Liver (tissue), 9 donors: ENCODE measurements around the gene LAYN. TPM values are rescaled to one million over a fixed set of nuclear protein-coding genes. Genes with fewer than 3 reads are reported as not detected.

Experiments used
- DNase-seq: peaks from one replicate; pipeline ENCODE4 v3.0.0-alpha.2; 2017; ENCODE audit warnings: low spot score
- H3K27ac ChIP-seq, 2 donors: one replicate each; pipeline ENCODE4 v1.7.0; 2013; ENCODE audit warnings: inconsistent platforms in 2 of 2, low read length in 2 of 2, control low read depth in 1 of 2, low read depth in 1 of 2, mild to moderate bottlenecking in 1 of 2
- H3K27me3 ChIP-seq, 4 donors: one replicate each; pipeline versions ENCODE4 v1.6.1 to v1.7.0; 2013; ENCODE audit warnings: low read length in 3 of 4, inconsistent platforms in 1 of 4, mild to moderate bottlenecking in 1 of 4, moderate library complexity in 1 of 4; ENCODE audit not compliant: control insufficient read depth in 4 of 4, insufficient read depth in 4 of 4
- H3K36me3 ChIP-seq, 4 donors: one replicate each; pipeline versions ENCODE4 v1.6.1 to v1.7.0; 2013; ENCODE audit warnings: low read length in 3 of 4, mild to moderate bottlenecking in 3 of 4, low read depth in 1 of 4, moderate library complexity in 1 of 4; ENCODE audit not compliant: control insufficient read depth in 4 of 4, insufficient read depth in 3 of 4
- H3K4me1 ChIP-seq, 4 donors: one replicate each; pipeline versions ENCODE4 v1.6.1 to v1.7.0; 2013; ENCODE audit warnings: low read length in 3 of 4, mild to moderate bottlenecking in 3 of 4, moderate library complexity in 1 of 4; ENCODE audit not compliant: control insufficient read depth in 4 of 4, insufficient read depth in 4 of 4
- H3K4me3 ChIP-seq, 3 donors: one replicate each; pipeline versions ENCODE4 v1.6.1 to v1.7.0; 2013; ENCODE audit warnings: low read length in 3 of 3, control low read depth in 1 of 3, low read depth in 1 of 3, mild to moderate bottlenecking in 1 of 3
- H3K9ac ChIP-seq, 2 donors: one replicate each; pipeline ENCODE4 v1.7.0; 2013; ENCODE audit warnings: low read length in 2 of 2, mild to moderate bottlenecking in 2 of 2, moderate library complexity in 2 of 2, control low read depth in 1 of 2, low read depth in 1 of 2
- H3K9me3 ChIP-seq, 4 donors: one replicate each; pipeline versions ENCODE4 v1.6.1 to v1.7.0; 2013; ENCODE audit warnings: low read length in 3 of 4; ENCODE audit not compliant: control insufficient read depth in 4 of 4
- ATF3 ChIP-seq: IDR thresholded peaks from 2 replicates; pipeline ENCODE4 v1.6.1; 2016; ENCODE audit warnings: antibody characterized with exemption
- CTCF ChIP-seq: fragments of 150-350 bp; IDR thresholded peaks from 2 replicates; pipeline ENCODE4 v1.5.1; 2017; ENCODE audit warnings: improper control_type of control experiment, low read depth, low read length; ENCODE audit not compliant: missing input control
- EGR1 ChIP-seq, 2 donors: IDR thresholded peaks; 2 replicates each; pipeline ENCODE4 v1.6.1; 2016 to 2018; ENCODE audit warnings: antibody characterized with exemption in 2 of 2, low read depth in 2 of 2
- FOXA1 ChIP-seq: IDR thresholded peaks from 2 replicates; pipeline ENCODE4 v1.6.1; 2016; ENCODE audit warnings: antibody characterized with exemption
- HNF4A ChIP-seq, 2 donors: conservative IDR thresholded peaks; 2 replicates each; pipeline ENCODE4 v1.6.1; 2016; ENCODE audit warnings: antibody characterized with exemption in 2 of 2, mild to moderate bottlenecking in 2 of 2
- JUND ChIP-seq, 2 donors: IDR thresholded peaks; 2 replicates each; pipeline ENCODE4 v1.6.1; 2016; ENCODE audit warnings: antibody characterized with exemption in 2 of 2
- MAX ChIP-seq: IDR thresholded peaks from 2 replicates; pipeline ENCODE4 v1.6.1; 2016; ENCODE audit warnings: antibody characterized with exemption
- NR2F2 ChIP-seq: IDR thresholded peaks from 2 replicates; pipeline ENCODE4 v1.6.1; 2016; ENCODE audit warnings: antibody characterized with exemption
- RAD21 ChIP-seq, 2 donors: IDR thresholded peaks; 2 replicates each; pipeline ENCODE4 v1.6.1; 2016; ENCODE audit warnings: antibody characterized with exemption in 2 of 2, mild to moderate bottlenecking in 2 of 2
- REST ChIP-seq: IDR thresholded peaks from 2 replicates; pipeline ENCODE4 v1.6.1; 2016; ENCODE audit warnings: antibody characterized with exemption, mild to moderate bottlenecking
- RXRA ChIP-seq, 2 donors: IDR thresholded peaks; 2 replicates each; pipeline ENCODE4 v1.6.1; 2017 to 2018; ENCODE audit warnings: antibody characterized with exemption in 2 of 2, mild to moderate bottlenecking in 1 of 2
- SP1 ChIP-seq: IDR thresholded peaks from 2 replicates; pipeline ENCODE4 v1.6.1; 2018; ENCODE audit warnings: antibody characterized with exemption, mild to moderate bottlenecking
- TAF1 ChIP-seq: conservative IDR thresholded peaks from 2 replicates; pipeline ENCODE4 v1.6.1; 2016; ENCODE audit warnings: antibody characterized with exemption, mild to moderate bottlenecking
- YY1 ChIP-seq: IDR thresholded peaks from 2 replicates; pipeline ENCODE4 v1.6.1; 2016; ENCODE audit warnings: antibody characterized with exemption, mild to moderate bottlenecking
- ZBTB33 ChIP-seq: IDR thresholded peaks from 2 replicates; pipeline ENCODE4 v1.6.1; 2016; ENCODE audit warnings: antibody characterized with exemption
- WGBS: extraction: QIAGEN DNeasy Blood & Tissue Kit; methylation state at CpG from one replicate; pipeline ENCODE4 v1.1.7; 2013; 5-methylcytosine and 5-hydroxymethylcytosine counted together
- polyA plus RNA-seq, 2 donors: library from polyadenylated mRNA; stranded (reverse) in 1 of 2; unstranded in 1 of 2; fragments of 200-250 nt in 1 of 2; fragments of >200 nt in 1 of 2; fragmentation: Nextera tagmentation in 1 of 2; extraction: Ambion mirVana in 1 of 2; gene quantifications; one replicate each; pipeline versions ENCODE4 v1.2.1 to v1.2.3, GENCODE V29; 2013 to 2015
- total RNA-seq, 2 donors: library from RNA; depleted of rRNA; stranded (reverse); fragments of >200 nt; gene quantifications; one replicate each; pipeline ENCODE4 v1.2.3, GENCODE V29; 2014
- donor health status: healthy.
- donor health status: healthy.
- donor health status: healthy.
- donor health status: healthy.
- donor health status: healthy.

Gene LAYN
- total and polyA plus RNA-seq, 4 donors: 0.43 to 0.98 (median 0.88) TPM

GRCh38 chr11:111515591-111515990 lies 24.9 kb upstream of the LAYN start:
- H3K36me3 ChIP-seq: no peaks in the 10 kb centered on the region
- H3K9me3 ChIP-seq: no peaks in the 10 kb centered on the region
- peaks cover 4 to 9% (median 7%) of the 10 kb centered on the region in 4 donors for H3K4me1 ChIP-seq
- H3K4me3 ChIP-seq: no peak overlapping the region
- peaks cover 0 to 8% (median 2%) of the 10 kb centered on the region in 4 donors for H3K27me3 ChIP-seq
- DNase-seq: no peak
- 89% methylated on average over 2 of the region's 2 CpGs for WGBS
- no peak overlapping the region for H3K9ac ChIP-seq
- no peak overlapping the region for H3K27ac ChIP-seq
- TF ChIP-seq RXRA (IDR thresholded peaks at IDR 0.05) (no peak), HNF4A (conservative IDR thresholded peaks at IDR 0.05) (no peak), REST (no peak), NR2F2 (no peak), FOXA1 (no peak), YY1 (no peak), ATF3 (no peak), MAX (no peak), JUND (IDR thresholded peaks at IDR 0.05) (no peak), SP1 (no peak), CTCF (no peak), TAF1 (no peak), ZBTB33 (no peak), EGR1 (IDR thresholded peaks at IDR 0.05; ENCODE audit: low read depth in 2 of 2) (no peak), RAD21 (IDR thresholded peaks at IDR 0.05) (no peak)

GRCh38 chr11:111518668-111519067 lies 21.9 kb upstream of the LAYN start:
- WGBS: 58% methylated on average over 1 of the region's 1 CpG
- DNase-seq: no peak
- Histone ChIP-seq H3K4me3 (no peak overlapping the region), H3K36me3 (no peaks in the 10 kb centered on the region), H3K9ac (no peak overlapping the region), H3K27me3 (no peaks in the 10 kb centered on the region), H3K27ac (no peak overlapping the region), H3K9me3 (no peaks in the 10 kb centered on the region), H3K4me1 (no peaks in the 10 kb centered on the region)
- TF ChIP-seq NR2F2: no peak
- TF ChIP-seq CTCF: no peak
- no peak for TF ChIP-seq TAF1
- TF ChIP-seq JUND (IDR thresholded peaks at IDR 0.05): no peak
- TF ChIP-seq ZBTB33: no peak
- no peak for TF ChIP-seq RAD21 (IDR thresholded peaks at IDR 0.05)
- TF ChIP-seq HNF4A (conservative IDR thresholded peaks at IDR 0.05): no peak
